ENCODE data around the gene S100A2. TPM values are rescaled to one million over a fixed set of nuclear protein-coding genes. Genes with fewer than 3 reads are reported as not detected.
A peak's percentile ranks its signal among the peaks of the same experiment; 100 is the strongest.

S100A2 gene
- total and polyA plus RNA-seq, 2 of the 13 experiments (the other 11 are each of a cell fraction or from before 2014, with no cell fraction given), result 1.2 TPM

GRCh38 chr1:153608089-153608682 is 42.5 kb upstream of the S100A2 start (continued):
- no peak for TF ChIP-seq ZNF253 (CRISPR knock-in tag; IDR thresholded peaks at IDR 0.05; ENCODE audit: borderline replicate concordance)
- TF ChIP-seq YEATS4 (CRISPR knock-in tag; IDR thresholded peaks at IDR 0.05; ENCODE audit: borderline replicate concordance), result no peak; the same call in 1 of the 2 replicates
- peak; percentile 85 for TF ChIP-seq ZNF263 (CRISPR knock-in tag; IDR thresholded peaks at IDR 0.05)
- TF ChIP-seq, protein P1, sequence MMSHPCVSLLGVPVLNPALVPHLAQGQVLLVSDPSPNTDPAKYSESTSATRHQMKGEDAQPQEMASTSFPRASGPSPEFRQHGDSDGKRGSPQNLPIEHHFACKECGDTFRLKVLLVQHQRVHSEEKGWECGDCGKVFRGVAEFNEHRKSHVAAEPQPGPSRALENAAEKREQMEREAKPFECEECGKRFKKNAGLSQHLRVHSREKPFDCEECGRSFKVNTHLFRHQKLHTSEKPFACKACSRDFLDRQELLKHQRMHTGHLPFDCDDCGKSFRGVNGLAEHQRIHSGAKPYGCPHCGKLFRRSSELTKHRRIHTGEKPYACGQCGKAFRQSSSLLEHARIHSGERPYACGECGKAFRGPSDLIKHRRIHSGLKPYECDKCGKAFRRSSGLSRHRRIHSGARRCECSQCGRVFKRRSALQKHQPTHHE (CRISPR knock-in tag; IDR thresholded peaks at IDR 0.05; ENCODE audit: borderline replicate concordance), result no peak
- TF ChIP-seq ZSCAN12 (CRISPR knock-in tag; IDR thresholded peaks at IDR 0.05), result no peak
- no peak for TF ChIP-seq FOXP1 (IDR thresholded peaks at IDR 0.05)
- TF ChIP-seq FOXP1 (CRISPR knock-in tag; IDR thresholded peaks at IDR 0.05), result no peak
- peak; percentile 35; the same call in 1 of the 2 replicates for TF ChIP-seq ZNF776 (CRISPR knock-in tag; IDR thresholded peaks at IDR 0.05)
- no peak for TF ChIP-seq CBX2 (IDR thresholded peaks at IDR 0.05; ENCODE audit: low read depth, low read length)
- no peak for TF ChIP-seq CBX2 (CRISPR knock-in tag; IDR thresholded peaks at IDR 0.05; ENCODE audit: low read depth)
- TF ChIP-seq, protein P2, sequence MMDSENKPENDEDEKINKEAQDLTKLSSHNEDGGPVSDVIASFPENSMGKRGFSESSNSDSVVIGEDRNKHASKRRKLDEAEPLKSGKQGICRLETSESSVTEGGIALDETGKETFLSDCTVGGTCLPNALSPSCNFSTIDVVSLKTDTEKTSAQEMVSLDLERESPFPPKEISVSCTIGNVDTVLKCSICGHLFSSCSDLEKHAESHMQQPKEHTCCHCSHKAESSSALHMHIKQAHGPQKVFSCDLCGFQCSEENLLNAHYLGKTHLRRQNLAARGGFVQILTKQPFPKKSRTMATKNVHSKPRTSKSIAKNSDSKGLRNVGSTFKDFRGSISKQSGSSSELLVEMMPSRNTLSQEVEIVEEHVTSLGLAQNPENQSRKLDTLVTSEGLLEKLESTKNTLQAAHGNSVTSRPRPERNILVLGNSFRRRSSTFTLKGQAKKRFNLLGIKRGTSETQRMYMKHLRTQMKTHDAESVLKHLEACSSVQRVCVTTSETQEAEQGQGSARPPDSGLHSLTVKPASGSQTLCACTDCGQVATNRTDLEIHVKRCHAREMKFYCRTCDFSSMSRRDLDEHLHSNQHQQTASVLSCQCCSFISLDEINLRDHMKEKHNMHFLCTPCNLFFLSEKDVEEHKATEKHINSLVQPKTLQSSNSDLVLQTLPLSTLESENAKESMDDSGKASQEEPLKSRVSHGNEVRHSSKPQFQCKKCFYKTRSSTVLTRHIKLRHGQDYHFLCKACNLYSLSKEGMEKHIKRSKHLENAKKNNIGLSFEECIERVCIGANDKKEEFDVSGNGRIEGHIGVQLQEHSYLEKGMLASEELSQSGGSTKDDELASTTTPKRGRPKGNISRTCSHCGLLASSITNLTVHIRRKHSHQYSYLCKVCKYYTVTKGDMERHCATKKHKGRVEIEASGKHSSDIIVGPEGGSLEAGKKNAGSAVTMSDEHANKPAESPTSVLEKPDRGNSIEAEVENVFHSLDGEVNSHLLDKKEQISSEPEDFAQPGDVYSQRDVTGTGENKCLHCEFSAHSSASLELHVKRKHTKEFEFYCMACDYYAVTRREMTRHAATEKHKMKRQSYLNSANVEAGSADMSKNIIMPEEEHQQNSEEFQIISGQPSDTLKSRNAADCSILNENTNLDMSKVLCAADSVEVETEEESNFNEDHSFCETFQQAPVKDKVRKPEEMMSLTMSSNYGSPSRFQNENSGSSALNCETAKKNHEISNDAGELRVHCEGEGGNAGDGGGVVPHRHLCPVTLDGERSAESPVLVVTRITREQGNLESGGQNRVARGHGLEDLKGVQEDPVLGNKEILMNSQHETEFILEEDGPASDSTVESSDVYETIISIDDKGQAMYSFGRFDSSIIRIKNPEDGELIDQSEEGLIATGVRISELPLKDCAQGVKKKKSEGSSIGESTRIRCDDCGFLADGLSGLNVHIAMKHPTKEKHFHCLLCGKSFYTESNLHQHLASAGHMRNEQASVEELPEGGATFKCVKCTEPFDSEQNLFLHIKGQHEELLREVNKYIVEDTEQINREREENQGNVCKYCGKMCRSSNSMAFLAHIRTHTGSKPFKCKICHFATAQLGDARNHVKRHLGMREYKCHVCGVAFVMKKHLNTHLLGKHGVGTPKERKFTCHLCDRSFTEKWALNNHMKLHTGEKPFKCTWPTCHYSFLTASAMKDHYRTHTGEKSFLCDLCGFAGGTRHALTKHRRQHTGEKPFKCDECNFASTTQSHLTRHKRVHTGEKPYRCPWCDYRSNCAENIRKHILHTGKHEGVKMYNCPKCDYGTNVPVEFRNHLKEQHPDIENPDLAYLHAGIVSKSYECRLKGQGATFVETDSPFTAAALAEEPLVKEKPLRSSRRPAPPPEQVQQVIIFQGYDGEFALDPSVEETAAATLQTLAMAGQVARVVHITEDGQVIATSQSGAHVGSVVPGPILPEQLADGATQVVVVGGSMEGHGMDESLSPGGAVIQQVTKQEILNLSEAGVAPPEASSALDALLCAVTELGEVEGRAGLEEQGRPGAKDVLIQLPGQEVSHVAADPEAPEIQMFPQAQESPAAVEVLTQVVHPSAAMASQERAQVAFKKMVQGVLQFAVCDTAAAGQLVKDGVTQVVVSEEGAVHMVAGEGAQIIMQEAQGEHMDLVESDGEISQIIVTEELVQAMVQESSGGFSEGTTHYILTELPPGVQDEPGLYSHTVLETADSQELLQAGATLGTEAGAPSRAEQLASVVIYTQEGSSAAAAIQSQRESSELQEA (CRISPR knock-in tag; IDR thresholded peaks at IDR 0.05; ENCODE audit: not compliant biosample characterization), result no peak

Measured in HepG2 (cell line).